HG02571 (cell line): ENCODE measurements around the gene GBX1.

Source experiments
- ATAC-seq: cut with Tn5 transposase; IDR thresholded peaks from one replicate; pipeline ENCODE4 v1.9.1; 2021; ENCODE audit warnings: mild to moderate bottlenecking, moderate library complexity; ENCODE audit not compliant: unreplicated experiment

Gene GBX1

GRCh38 chr7:151116603-151117440 is 50.7 kb downstream of the GBX1 start:
- ATAC-seq: no peak

GRCh38 chr7:151115836-151116418 is 51.6 kb downstream of the GBX1 start:
- ATAC-seq: no peak

- no peak for ATAC-seq
Observed at GRCh38 chr7:151115121-151115835, 52.2 kb downstream of the GBX1 start.

GRCh38 chr7:151114151-151115090 is 53.1 kb downstream of the GBX1 start:
- ATAC-seq: no peak

GRCh38 chr7:151113344-151114150 is 53.9 kb downstream of the GBX1 start:
- ATAC-seq: no peak

- peak; percentile 52 for ATAC-seq
Observed at GRCh38 chr7:151110941-151111645, 56.4 kb downstream of the GBX1 start.

- ATAC-seq: no peak
Observed at GRCh38 chr7:151110236-151110940, 57.1 kb downstream of the GBX1 start.

- ATAC-seq: no peak
Observed at GRCh38 chr7:151109094-151110048, 58.1 kb downstream of the GBX1 start.

- ATAC-seq: no peak
Observed at GRCh38 chr7:151107882-151108281, 59.6 kb downstream of the GBX1 start.

GRCh38 chr7:151104411-151105235 is 62.9 kb downstream of the GBX1 start:
- no peak for ATAC-seq

GRCh38 chr7:151103973-151104372 is 63.5 kb downstream of the GBX1 start:
- no peak for ATAC-seq

- ATAC-seq: no peak
Observed at GRCh38 chr7:151102991-151103390, 64.5 kb downstream of the GBX1 start.

GRCh38 chr7:151101621-151102396 is 65.7 kb downstream of the GBX1 start:
- ATAC-seq: no peak

GRCh38 chr7:151100921-151101320 is 66.6 kb downstream of the GBX1 start:
- ATAC-seq: no peak

- ATAC-seq: no peak
Observed at GRCh38 chr7:151099486-151100211, 67.8 kb downstream of the GBX1 start.
